Trophoblast cell (in vitro differentiated cells and primary cell): ENCODE results near the gene MRTFA.

ENCODE experiments used
- DNase-seq, 2 donors: peaks; one replicate each; pipeline ENCODE4 v3.0.0-alpha.2; 2016
- H2AFZ ChIP-seq: 2 replicates; pipeline ENCODE4 v1.6.1; 2013; ENCODE audit warnings: low read length, moderate library complexity, mild to moderate bottlenecking; ENCODE audit not compliant: insufficient read depth, poor library complexity
- H2AK5ac ChIP-seq: 2 replicates; pipeline ENCODE4 v1.6.1; 2013; ENCODE audit warnings: mild to moderate bottlenecking, low read length
- H2BK120ac ChIP-seq: 2 replicates; pipeline ENCODE4 v1.6.1; 2013; ENCODE audit warnings: low read length, mild to moderate bottlenecking, moderate library complexity; ENCODE audit not compliant: insufficient read depth, poor library complexity
- H2BK12ac ChIP-seq: 2 replicates; pipeline ENCODE4 v1.6.1; 2013; ENCODE audit warnings: mild to moderate bottlenecking, low read length, moderate library complexity
- H2BK5ac ChIP-seq: 2 replicates; pipeline ENCODE4 v1.6.1; 2013; ENCODE audit warnings: low read length, low read depth, moderate library complexity, mild to moderate bottlenecking; ENCODE audit not compliant: poor library complexity
- H3K14ac ChIP-seq: 2 replicates; pipeline ENCODE4 v1.6.1; 2013; ENCODE audit warnings: mild to moderate bottlenecking, low read length
- H3K18ac ChIP-seq: 2 replicates; pipeline ENCODE4 v1.6.1; 2013; ENCODE audit warnings: mild to moderate bottlenecking, low read length
- H3K23ac ChIP-seq: 2 replicates; pipeline ENCODE4 v1.6.1; 2013; ENCODE audit warnings: low read length
- H3K27ac ChIP-seq: 2 replicates; pipeline ENCODE4 v1.5.1; 2013; ENCODE audit warnings: low read depth, mild to moderate bottlenecking, inconsistent platforms, low read length, moderate library complexity
- H3K27me3 ChIP-seq: 2 replicates; pipeline ENCODE4 v1.6.1; 2013; ENCODE audit warnings: inconsistent platforms, mild to moderate bottlenecking, low read length, moderate library complexity; ENCODE audit not compliant: insufficient read depth
- H3K36me3 ChIP-seq, 2 experiments: 1 replicate in 1 of 2; 2 replicates in 1 of 2; pipeline ENCODE4 v1.6.1; 2013; ENCODE audit warnings: low read length in 2 of 2, mild to moderate bottlenecking in 2 of 2, moderate library complexity in 1 of 2; ENCODE audit not compliant: insufficient read depth in 2 of 2, control insufficient read depth in 1 of 2
- H3K4ac ChIP-seq: 2 replicates; pipeline ENCODE4 v1.6.1; 2013; ENCODE audit warnings: low read depth, mild to moderate bottlenecking, low read length, moderate library complexity
- H3K4me1 ChIP-seq, 2 experiments: 1 replicate in 1 of 2; 2 replicates in 1 of 2; pipeline ENCODE4 v1.6.1; 2013; ENCODE audit warnings: low read length in 2 of 2, mild to moderate bottlenecking in 2 of 2, moderate library complexity in 1 of 2; ENCODE audit not compliant: insufficient read depth in 2 of 2, control insufficient read depth in 1 of 2
- H3K4me2 ChIP-seq: 2 replicates; pipeline ENCODE4 v1.6.1; 2013; ENCODE audit warnings: inconsistent platforms, mild to moderate bottlenecking, low read length, moderate library complexity
- H3K4me3 ChIP-seq: 2 replicates; pipeline ENCODE4 v1.5.1; 2013; ENCODE audit warnings: mild to moderate bottlenecking, low read depth, low read length, inconsistent platforms
- H3K79me1 ChIP-seq: one replicate; pipeline ENCODE4 v1.6.1; 2013; ENCODE audit warnings: low read length
- H3K79me2 ChIP-seq: 2 replicates; pipeline ENCODE4 v1.6.1; 2013; ENCODE audit warnings: low read length, mild to moderate bottlenecking; ENCODE audit not compliant: control insufficient read depth, insufficient read depth, poor library complexity
- H3K9ac ChIP-seq: 2 replicates; pipeline ENCODE4 v1.6.1; 2013; ENCODE audit warnings: mild to moderate bottlenecking, low read length
- H3K9me3 ChIP-seq: 2 replicates; pipeline ENCODE4 v1.6.1; 2013; ENCODE audit warnings: low read depth, mild to moderate bottlenecking, control low read depth, inconsistent platforms, low read length; ENCODE audit not compliant: insufficient read depth
- H4K12ac ChIP-seq: 2 replicates; pipeline ENCODE4 v1.6.1; 2013; ENCODE audit warnings: low read depth, mild to moderate bottlenecking, low read length, moderate library complexity
- H4K8ac ChIP-seq: 2 replicates; pipeline ENCODE4 v1.6.1; 2013; ENCODE audit warnings: low read depth, mild to moderate bottlenecking, low read length, moderate library complexity
- H4K91ac ChIP-seq: one replicate; pipeline ENCODE4 v1.6.1; 2013; ENCODE audit warnings: low read depth, mild to moderate bottlenecking, low read length, moderate library complexity
- WGBS: extraction: QIAGEN DNeasy Blood & Tissue Kit; methylation state at CpG from one replicate; pipeline ENCODE4 v1.1.7; 2013; ENCODE audit warnings: missing lambda C conversion rate; ENCODE audit not compliant: insufficient read length, insufficient coverage; ENCODE audit errors: extremely low coverage; 5-methylcytosine and 5-hydroxymethylcytosine counted together

Gene MRTFA

GRCh38 chr22:40421941-40422340, 214.6 kb downstream of the MRTFA start:
- Histone ChIP-seq H3K4me1 (no peaks in the 10 kb centered on the region), H3K23ac (no peak overlapping the region)

DNA sequence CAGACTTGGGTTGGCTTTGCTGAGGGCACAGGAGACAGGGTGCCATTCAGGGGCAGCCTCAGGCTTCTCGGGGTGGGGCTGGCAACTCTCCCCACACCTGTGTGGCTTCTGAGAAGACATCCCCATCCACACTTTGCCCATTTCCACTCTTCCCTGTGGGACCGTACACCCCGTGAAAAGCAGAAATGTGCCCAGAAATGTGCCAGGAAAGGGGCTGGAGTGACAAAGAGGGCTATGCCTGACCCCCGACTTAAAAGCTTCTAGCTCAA, 215.5 kb downstream of the MRTFA start:
- Histone ChIP-seq H3K27me3 (no peaks in the 10 kb centered on the region), H3K14ac (no peak overlapping the region), H3K4me2 (no peak overlapping the region), H2BK5ac (no peak overlapping the region), H3K9me3 (peaks cover 5% of the 10 kb centered on the region), H3K79me2 (no peaks in the 10 kb centered on the region), H2AK5ac (no peak overlapping the region), H4K12ac (no peak overlapping the region), H3K36me3 (peaks cover 97 to 98% of the 10 kb centered on the region in 2 experiments), H4K8ac (no peak overlapping the region), H3K79me1 (no peaks in the 10 kb centered on the region), H3K4me3 (no peak overlapping the region), H3K23ac (no peak overlapping the region), H3K27ac (no peak overlapping the region), H3K4me1 (peaks cover 0 to under 1% of the 10 kb centered on the region in 2 experiments), H3K9ac (no peak overlapping the region), H3K18ac (no peak overlapping the region), H3K4ac (no peak overlapping the region), H2AFZ (no peak overlapping the region), H2BK120ac (no peak overlapping the region), H4K91ac (no peak overlapping the region), H2BK12ac (no peak overlapping the region)
- DNase-seq, result no peak
- no CpG with 5 or more reads among the region's 4 CpGs for WGBS

More at GRCh38 chr22:40421941-40422340, 214.6 kb downstream of the MRTFA start:
- no peak for DNase-seq
- no peak overlapping the region for H2BK5ac ChIP-seq
- H3K9ac ChIP-seq, result no peak overlapping the region
- no peak overlapping the region for H2AK5ac ChIP-seq
- no peaks in the 10 kb centered on the region for H3K79me1 ChIP-seq
- no peak overlapping the region for H2AFZ ChIP-seq
- H3K14ac ChIP-seq, result no peak overlapping the region
- H4K12ac ChIP-seq, result no peak overlapping the region
- H3K36me3 ChIP-seq, result peaks cover 96 to 98% of the 10 kb centered on the region in 2 experiments
- no peak overlapping the region for H3K4me2 ChIP-seq
- H3K27ac ChIP-seq, result no peak overlapping the region
- no peak overlapping the region for H3K4me3 ChIP-seq
- no peak overlapping the region for H4K91ac ChIP-seq
- no CpG with 5 or more reads among the region's 1 CpG for WGBS
- H3K18ac ChIP-seq, result no peak overlapping the region
- H3K4ac ChIP-seq, result no peak overlapping the region
- no peaks in the 10 kb centered on the region for H3K27me3 ChIP-seq
- H2BK12ac ChIP-seq, result no peak overlapping the region
- peaks cover 3% of the 10 kb centered on the region for H3K9me3 ChIP-seq
- no peak overlapping the region for H4K8ac ChIP-seq
- H3K79me2 ChIP-seq, result no peaks in the 10 kb centered on the region
- H2BK120ac ChIP-seq, result no peak overlapping the region

- no peak overlapping the region for H3K9ac ChIP-seq
- H3K23ac ChIP-seq, result no peak overlapping the region
- no peak for DNase-seq
- H3K27ac ChIP-seq, result no peak overlapping the region
- no peak overlapping the region for H3K4ac ChIP-seq
- H2BK5ac ChIP-seq, result no peak overlapping the region
- H4K91ac ChIP-seq, result no peak overlapping the region
- no peak overlapping the region for H4K8ac ChIP-seq
- H2BK12ac ChIP-seq, result no peak overlapping the region
- no peak overlapping the region for H4K12ac ChIP-seq
- H2BK120ac ChIP-seq, result no peak overlapping the region
- H2AK5ac ChIP-seq, result no peak overlapping the region
- H3K14ac ChIP-seq, result no peak overlapping the region
- H2AFZ ChIP-seq, result no peak overlapping the region
- H3K79me1 ChIP-seq, result no peaks in the 10 kb centered on the region
- H3K4me2 ChIP-seq, result no peak overlapping the region
- WGBS, result no CpG with 5 or more reads among the region's 18 CpGs
- H3K4me1 ChIP-seq, result peaks cover 0 to 4% of the 10 kb centered on the region in 2 experiments
- H3K9me3 ChIP-seq, result peaks cover 5% of the 10 kb centered on the region
- no peaks in the 10 kb centered on the region for H3K79me2 ChIP-seq
- H3K4me3 ChIP-seq, result no peak overlapping the region
- H3K36me3 ChIP-seq, result peaks cover 97 to 98% of the 10 kb centered on the region in 2 experiments
- no peak overlapping the region for H3K18ac ChIP-seq
- H3K27me3 ChIP-seq, result no peaks in the 10 kb centered on the region
Observed at GRCh38 chr22:40420341-40421081, 216.0 kb downstream of the MRTFA start.

DNA sequence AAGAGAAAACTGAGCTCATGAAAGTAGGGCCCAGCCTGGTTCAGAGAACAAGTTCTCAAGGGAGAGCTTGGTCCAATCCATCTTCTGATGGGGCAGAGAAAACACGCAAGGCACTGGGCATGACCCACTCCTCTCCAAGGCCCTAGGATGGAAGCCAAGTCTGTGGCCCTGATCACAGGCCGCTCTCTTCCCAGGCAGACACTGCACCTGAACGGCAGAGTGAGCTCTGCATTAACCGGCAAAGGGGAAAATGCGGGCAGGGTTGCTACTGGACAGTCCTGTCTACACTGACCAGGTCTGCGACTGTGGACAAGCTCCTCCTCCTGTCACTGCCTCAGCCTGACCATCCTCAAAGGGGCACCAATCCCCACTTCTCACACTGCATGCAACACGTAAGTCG, 216.8 kb downstream of the MRTFA start:
- H3K27ac ChIP-seq, result no peak overlapping the region
- no peaks in the 10 kb centered on the region for H3K79me1 ChIP-seq
- H3K18ac ChIP-seq, result no peak overlapping the region
- H2AK5ac ChIP-seq, result no peak overlapping the region
- H3K9ac ChIP-seq, result no peak overlapping the region
- no peak overlapping the region for H3K14ac ChIP-seq
- H3K4me1 ChIP-seq, result peaks cover 0 to 4% of the 10 kb centered on the region in 2 experiments
- H3K23ac ChIP-seq, result peak overlapping the region; percentile 20
- H4K91ac ChIP-seq, result no peak overlapping the region
- peaks cover 95 to 97% of the 10 kb centered on the region in 2 experiments for H3K36me3 ChIP-seq
- no peak overlapping the region for H4K8ac ChIP-seq
- no peaks in the 10 kb centered on the region for H3K27me3 ChIP-seq
- no peak overlapping the region for H2BK12ac ChIP-seq
- peaks cover 5% of the 10 kb centered on the region for H3K9me3 ChIP-seq
- no CpG with 5 or more reads among the region's 8 CpGs for WGBS
- DNase-seq, result no peak
- no peaks in the 10 kb centered on the region for H3K79me2 ChIP-seq
- H3K4me2 ChIP-seq, result no peak overlapping the region
- H4K12ac ChIP-seq, result no peak overlapping the region
- no peak overlapping the region for H3K4ac ChIP-seq
- no peak overlapping the region for H2BK120ac ChIP-seq
- H3K4me3 ChIP-seq, result no peak overlapping the region
- no peak overlapping the region for H2AFZ ChIP-seq
- no peak overlapping the region for H2BK5ac ChIP-seq
